HK-2 (cell line): ENCODE results near the gene TMEM52.
"Not testable (repeated sequence)": the region's sequence is repeated elsewhere in the genome, so short reads cannot be mapped to it uniquely, and the experiment has no call there.

Experiments used
- DNase-seq: peaks from one replicate; pipeline ENCODE4 v3.0.0-alpha.2; 2018; ENCODE audit not compliant: unreplicated experiment

TMEM52 gene

GRCh38 chr1:1946540-1946939, 27.5 kb upstream of the TMEM52 start:
- DNase-seq: no peak

DNA sequence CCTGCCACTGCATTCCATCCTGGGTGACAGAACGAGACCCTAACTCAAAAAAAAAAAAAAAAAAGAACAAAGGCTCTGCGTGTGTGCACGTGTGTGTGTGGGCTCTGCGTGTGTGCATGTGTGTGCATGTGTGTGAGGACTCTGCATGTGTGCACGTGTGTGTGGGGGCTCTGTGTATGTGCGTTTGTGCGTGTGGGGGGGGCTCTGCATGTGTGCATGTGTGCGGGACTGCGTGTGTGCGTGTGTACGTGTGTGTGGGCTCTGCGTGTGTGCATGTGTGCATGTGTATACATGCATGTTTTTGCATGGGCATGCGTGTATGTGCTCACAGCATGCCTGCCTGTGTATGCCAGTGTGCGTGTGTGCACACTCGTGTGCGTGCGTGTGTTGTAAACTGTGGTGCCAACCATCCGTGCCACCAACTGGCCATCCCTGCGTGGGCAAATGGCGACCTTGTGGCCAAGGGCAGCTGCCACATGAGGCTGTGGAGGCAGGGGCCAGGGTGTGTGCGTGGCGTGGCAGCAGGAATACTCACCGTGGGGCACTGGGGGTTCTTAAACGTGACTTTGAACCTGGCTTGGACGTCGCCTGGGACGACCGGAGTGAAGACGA, 26.8 kb upstream of the TMEM52 start:
- no peak for DNase-seq

GRCh38 chr1:1943834-1944570, 24.9 kb upstream of the TMEM52 start:
- DNase-seq: peak; percentile 50

DNA sequence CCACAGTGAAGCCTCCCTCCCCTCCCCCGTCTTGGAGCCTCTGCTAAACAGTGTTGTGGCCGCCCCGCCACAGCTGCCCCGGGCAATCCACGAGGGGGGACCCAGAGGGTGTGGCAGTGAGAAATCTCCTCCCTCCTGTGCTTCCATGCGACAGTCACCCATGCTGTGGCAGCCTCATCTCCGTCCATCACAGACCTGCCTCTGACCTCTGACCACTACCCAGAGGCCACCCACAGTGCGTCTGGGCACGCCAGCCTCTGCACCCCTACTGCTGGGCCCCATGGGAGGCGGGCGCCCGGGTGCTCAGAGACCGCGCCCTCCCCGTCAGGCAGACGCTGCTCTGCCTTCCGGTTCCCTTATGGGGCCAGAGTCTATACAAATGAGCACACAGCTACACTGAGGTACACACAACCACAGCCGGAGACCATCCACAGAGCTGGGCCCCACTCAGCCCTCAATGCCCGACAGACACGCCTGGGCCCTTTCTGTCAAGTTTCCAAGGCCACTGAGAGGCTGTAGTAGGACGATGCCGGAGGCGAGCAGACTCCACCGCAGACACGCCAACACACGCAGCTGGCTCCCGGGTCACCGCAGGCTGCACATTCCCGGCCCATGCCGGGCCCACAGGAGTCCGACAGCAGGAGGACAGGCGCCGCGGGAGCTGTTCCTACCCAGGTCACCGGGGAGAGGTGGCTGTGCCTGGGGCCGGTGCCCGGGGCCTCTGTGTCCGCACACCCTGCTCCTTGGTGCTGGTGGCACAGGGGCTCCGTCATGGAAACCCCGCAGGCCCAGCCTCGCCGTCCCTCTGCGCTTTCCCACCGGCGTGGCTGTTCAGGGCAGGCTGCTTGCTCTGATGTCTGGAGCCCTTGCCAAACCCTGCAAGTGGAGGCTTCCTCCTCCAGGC, 23.9 kb upstream of the TMEM52 start:
- no peak for DNase-seq

DNA sequence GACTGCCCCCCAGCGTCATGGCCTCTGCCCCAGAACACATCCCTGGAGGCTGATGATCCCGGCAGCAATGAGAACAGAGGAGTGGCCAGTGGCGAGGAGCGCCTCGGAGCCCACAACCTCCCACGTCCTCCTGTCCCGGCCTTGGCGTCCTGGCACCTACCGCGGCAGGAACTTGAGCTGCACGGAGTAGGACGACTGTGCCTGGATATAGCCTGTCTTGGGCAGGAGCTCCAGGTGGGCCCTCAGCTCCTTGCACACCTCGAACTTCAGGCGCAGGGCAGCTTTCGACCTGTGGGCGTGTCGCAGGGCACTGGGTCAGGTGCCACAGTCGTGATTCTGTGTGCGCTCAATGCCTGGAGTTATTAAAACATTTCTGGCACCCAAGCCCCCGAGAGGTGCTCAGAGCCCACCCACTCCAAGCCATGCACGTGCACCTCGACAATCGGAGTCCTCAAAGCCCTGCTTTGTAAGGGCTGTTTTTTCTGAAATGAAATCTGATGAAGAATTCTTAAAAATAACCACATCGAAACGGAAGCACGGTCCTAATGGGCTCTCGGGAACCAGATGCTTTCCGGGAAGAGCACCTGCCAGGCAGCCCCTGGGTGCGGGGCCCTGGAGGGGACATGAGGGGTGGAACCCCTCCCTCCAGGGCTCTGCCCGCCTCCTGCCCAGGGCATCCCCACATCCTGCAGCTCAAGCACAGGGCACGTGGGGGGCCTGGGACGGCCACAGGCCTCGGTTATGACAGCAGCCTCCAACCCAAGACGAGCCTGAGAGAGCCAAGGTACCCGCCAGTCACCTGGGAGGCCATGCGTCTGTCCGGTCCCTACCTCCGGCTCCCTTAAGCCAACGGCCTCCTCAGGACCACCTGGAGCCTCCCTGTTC, 23.0 kb upstream of the TMEM52 start:
- DNase-seq: no peak

DNA sequence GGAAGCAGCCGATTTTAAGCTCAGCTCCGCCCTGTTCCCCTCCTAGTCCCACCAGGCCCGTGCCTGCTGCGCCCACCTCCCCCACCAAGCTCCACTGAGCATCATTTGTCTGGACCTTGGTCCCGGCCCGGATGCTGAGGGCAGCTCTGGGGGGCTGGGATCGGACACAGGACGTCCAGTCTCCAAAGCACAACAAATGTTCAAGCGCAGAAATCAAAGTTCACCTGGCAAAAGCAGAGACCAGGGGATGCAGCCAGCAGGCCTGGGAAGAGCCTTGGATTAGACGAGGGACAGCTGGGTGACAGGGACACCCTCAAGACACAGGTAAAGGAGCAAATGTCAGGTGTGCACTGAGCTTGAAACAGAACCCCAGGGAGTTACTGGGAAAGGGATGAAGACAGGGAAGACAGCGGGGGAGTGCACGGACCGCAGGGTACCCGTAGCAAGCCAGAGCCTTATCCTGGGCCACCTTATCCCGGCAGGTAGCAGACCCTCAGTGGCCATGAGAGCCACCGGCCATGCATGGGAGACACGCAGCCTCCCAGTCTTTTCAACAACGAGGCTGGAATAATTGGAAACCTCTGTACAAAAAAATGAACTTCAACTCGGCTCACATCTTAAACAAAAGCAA, 22.2 kb upstream of the TMEM52 start:
- DNase-seq: no peak

DNA sequence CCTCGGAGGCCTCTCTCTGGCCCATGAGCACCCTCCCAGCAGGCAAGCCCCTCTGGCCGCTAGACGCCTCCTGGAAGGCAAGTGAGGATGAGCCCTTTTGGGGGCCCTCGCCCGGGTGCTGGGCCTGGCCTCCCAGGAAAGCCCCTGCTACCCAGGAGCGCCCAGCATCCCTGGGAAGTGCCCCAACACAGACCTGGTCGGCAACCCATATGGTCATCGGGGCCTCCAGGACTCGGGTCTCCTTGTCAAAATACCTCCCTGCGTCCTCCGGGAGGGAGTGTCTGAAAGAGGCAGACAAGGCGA, 21.0 kb upstream of the TMEM52 start:
- DNase-seq: no peak

DNA sequence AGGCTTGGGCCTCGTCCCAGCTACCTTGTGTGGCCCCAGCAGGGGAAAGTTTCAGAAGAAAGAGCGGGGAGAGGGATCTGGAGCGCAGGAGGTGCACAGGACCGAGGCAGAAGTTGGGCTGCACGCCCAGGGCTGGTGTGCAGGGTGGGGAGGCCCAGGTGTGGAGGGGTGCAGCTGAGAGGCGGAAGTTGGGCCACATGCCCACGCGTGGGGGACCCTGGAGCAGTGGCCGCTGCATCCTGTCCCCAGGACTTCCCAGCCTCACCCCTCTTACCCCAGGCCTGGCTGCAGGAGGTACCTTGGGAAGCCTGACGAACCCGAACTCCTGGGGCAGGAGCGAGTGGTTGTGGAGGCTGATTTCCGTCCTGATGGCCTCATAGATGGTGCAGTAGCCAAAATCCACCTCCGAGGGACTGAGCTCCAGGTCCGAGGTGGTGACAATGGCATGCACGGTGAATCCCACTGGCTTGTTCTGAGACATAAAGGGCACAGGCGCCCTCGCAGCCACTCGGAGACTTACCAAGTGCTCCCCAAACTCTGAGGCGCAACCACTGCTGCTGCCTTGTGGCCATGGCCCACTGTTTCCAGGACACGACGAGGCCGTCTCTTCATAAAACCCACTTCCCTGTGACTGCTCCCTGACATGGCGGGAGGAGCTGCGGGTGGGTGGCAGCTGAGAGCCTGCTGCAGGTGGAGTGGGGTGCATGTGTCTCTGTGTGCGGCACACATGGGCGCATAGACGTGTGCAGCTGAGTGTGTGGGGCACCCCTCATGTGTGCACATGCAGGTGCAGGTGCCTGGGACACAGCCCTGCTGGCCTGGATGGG, 20.4 kb upstream of the TMEM52 start:
- no peak for DNase-seq

DNA sequence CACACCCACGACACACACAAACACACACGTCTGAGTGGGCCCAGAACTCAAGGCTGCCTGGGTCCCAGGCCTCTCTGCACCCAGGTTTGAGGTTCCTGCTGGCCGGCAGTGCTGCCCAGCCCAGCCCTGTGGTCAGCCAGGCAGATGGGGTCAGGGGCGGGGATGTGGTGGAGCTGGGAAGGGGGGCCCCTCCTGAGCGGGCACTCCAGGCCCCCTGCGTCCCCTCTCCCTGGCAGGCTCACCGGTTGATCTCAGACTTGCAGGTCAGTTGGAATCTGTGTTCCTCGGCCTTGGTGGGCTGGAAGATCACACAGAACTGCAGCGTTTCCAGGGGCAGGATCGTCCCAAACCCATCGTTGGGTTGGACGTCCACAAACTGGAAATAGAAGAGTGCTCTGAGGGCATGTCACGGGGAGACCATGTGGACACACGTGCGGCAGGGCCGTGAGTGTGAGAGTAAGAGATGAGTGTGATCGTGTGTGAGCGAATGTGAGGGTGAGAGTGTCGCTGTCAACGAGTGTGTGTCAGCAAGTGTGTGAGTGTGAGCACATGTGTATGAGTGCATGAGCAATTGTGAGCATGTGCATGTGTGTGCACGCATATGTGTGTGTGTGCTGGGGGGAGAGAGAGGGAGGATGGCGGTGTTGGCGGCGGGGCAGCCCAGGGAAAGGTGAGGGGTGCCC, 19.7 kb upstream of the TMEM52 start:
- DNase-seq: no peak

DNA sequence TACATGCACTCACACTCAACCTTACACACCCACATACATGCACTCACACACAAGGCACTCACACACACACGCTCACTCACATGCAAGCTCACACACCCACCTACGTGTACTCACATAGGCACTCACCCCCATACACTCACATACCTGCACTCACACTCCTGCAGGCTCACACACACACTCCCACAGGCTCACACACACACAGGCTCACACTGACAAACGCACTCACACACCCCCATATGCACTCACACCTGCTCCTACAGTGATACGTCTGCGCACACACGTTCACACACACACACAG, 19.1 kb upstream of the TMEM52 start:
- DNase-seq: no peak

DNA sequence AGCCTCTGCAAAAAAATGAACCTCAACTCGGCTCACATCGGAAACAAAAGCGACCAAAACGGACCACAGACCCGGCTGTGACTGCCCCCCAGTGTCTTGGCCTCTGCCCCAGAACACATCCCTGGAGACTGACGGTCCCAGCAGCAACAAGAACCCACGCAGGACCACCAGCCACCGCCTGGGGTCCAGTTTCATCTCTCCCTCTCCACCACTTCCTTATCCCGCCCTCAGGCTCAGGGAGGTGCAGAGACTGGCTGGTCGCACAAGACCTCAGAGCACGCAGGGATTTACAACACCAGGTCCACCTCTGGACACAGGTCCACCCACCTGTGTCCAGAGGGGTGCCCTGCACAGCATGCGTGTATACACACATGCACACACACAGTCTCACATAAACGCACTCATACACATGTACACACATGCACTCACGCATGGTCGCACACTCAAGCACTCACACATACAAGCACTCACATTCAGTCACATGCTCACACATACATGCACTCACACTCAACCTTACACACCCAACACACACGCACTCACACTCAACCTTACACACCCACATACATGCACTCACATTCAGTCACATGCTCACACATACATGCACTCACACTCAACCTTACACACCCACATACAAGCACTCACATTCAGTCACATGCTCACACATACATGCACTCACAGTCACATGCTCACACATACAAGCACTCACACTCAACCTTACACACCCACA, 18.6 kb upstream of the TMEM52 start:
- no peak for DNase-seq

DNA sequence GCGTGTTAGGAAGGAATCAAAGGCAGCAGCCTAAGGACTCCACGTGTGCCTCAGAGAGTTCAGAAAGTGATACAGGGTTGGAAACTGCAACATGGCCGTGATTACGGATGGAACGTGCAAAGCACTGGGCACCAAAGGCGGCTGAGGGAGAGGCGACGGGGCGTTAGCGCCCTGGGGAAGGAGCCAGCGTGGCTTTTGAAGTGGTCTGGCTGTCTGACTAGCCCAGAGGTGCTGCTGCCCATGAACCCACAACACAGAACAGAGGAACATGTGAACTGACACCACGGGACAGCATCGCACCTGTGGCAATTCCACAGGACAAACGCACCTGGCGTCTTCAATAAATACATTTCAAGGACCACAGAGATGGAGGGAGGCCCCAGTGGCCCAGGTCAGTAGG, 18.0 kb upstream of the TMEM52 start:
- DNase-seq: no peak

DNA sequence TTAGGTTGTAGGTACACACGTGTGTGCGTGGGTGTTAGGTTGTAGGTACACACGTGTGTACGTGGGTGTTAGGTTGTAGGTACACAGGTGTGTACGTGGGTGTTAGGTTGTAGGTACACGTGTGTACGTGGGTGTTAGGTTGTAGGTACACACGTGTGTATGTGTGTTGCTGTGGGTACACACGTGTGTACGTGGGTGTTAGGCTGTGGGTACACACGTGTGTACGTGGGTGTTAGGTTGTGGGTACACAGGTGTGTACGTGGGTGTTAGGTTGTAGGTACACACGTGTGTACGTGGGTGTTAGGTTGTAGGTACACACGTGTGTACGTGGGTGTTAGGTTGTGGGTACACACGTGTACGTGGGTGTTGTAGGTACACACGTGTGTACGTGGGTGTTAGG, 15.8 kb upstream of the TMEM52 start:
- not testable (repeated sequence) for DNase-seq

GRCh38 chr1:1929639-1930545, 10.8 kb upstream of the TMEM52 start:
- DNase-seq: no peak

- DNase-seq: no peak
Observed at GRCh38 chr1:1929102-1929638, 10.1 kb upstream of the TMEM52 start.

DNA sequence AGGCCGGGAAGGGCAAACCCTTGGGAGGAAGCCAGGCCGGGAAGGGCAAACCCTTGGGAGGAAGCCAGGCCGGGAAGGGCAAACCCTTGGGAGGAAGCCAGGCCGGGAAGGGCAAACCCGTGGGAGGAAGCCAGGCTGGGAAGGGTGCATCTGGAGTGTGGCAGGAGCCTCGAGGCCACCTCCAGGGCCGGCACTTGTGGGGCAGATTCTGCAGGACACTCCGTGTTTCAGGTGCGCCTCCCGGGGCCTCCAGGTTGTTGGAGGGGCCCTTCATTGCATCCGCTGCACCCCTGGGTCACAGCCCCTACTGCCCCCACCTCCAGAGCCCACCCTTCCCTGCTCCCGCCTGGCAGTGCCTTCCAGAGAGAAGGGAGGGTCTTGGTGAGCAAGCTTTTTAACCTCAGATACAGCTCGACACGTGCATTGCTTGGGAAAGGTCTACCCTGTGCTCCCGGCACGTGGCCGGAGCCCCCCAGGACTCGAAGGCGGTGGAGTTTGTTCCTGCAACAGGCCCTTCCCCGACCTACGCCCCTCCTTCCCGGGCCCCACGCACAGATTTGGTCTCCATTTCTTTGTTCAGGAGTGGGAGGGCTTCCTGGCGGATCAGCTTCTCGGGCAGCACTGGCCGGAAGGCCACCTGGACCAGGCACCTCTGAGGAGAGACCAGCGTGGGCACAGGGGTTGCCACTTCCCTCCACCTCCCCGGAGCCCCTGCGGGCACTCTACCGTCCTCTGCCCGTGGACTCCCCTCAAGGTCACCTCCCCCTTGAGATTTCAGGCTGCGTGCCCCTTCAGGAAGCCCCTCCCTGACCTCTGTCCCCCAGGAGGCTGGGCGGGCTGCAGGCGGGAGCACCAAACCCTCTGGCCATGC, 9.4 kb upstream of the TMEM52 start:
- no peak for DNase-seq

DNA sequence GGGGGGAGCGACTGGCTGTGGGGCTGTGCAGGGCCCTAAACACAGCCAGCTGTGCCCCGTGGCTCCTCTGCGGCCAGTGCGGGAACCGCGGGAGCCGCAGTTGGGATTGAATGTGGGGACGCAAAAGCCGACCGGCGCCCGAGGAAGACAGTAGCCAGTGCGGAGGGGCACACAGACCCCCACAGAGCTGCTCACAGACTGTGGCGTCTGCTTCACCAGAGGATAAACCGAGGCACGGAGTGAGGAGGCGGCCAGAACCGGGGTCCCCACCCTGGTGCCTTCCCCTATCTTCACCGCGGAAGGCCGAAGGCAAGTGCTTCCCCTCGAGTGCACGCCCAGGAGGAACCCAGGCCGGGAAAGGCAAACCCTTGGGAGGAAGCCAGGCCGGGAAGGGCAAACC, 8.7 kb upstream of the TMEM52 start:
- DNase-seq: no peak
